KMS-11 (cell line): ENCODE results near the gene STAC2.

Experiments
- H2AFZ ChIP-seq: fragments of 200-600 bp; sonication (generic); 2 replicates; pipeline ENCODE4 v1.6.1; 2016; ENCODE audit warnings: antibody characterized with exemption, mixed run types, low read depth
- H3K27ac ChIP-seq: fragments of 200-600 bp; sonication (generic); 2 replicates; pipeline ENCODE4 v1.6.1; 2016; ENCODE audit warnings: mild to moderate bottlenecking, mixed run types
- H3K27me3 ChIP-seq: fragments of 200-600 bp; sonication (generic); 2 replicates; pipeline ENCODE4 v1.6.1; 2017; ENCODE audit warnings: mild to moderate bottlenecking, low read depth, mixed run types, moderate library complexity; ENCODE audit not compliant: insufficient read depth
- H3K36me3 ChIP-seq: fragments of 200-600 bp; sonication (generic); 2 replicates; pipeline ENCODE4 v1.6.1; 2017; ENCODE audit warnings: mild to moderate bottlenecking, mixed run types; ENCODE audit not compliant: insufficient read depth
- H3K4me1 ChIP-seq: fragments of 200-600 bp; sonication (generic); 2 replicates; pipeline ENCODE4 v1.6.1; 2016; ENCODE audit warnings: mild to moderate bottlenecking, low read depth, mixed run types; ENCODE audit not compliant: poor library complexity, severe bottlenecking
- H3K4me2 ChIP-seq: fragments of 200-600 bp; sonication (generic); 2 replicates; pipeline ENCODE4 v1.7.0; 2016; ENCODE audit warnings: mild to moderate bottlenecking, mixed run types
- H3K4me3 ChIP-seq: fragments of 200-600 bp; sonication (generic); IDR thresholded peaks from 2 replicates; pipeline ENCODE4 v1.6.1; 2017; ENCODE audit warnings: low read depth, low read length, mixed read lengths; ENCODE audit not compliant: insufficient read depth
- H3K79me2 ChIP-seq: fragments of 200-600 bp; sonication (generic); 2 replicates; pipeline ENCODE4 v1.6.1; 2016; ENCODE audit warnings: low read depth, mixed run types; ENCODE audit not compliant: insufficient read depth
- H3K9ac ChIP-seq: fragments of 200-600 bp; sonication (generic); 2 replicates; pipeline ENCODE4 v1.6.1; 2016; ENCODE audit warnings: mild to moderate bottlenecking, mixed run types
- H4K20me1 ChIP-seq: fragments of 200-600 bp; sonication (generic); 2 replicates; pipeline ENCODE4 v1.6.1; 2016; ENCODE audit warnings: mild to moderate bottlenecking, mixed run types; ENCODE audit not compliant: insufficient read depth
- CTCF ChIP-seq: fragments of 200-600 bp; sonication (generic); conservative IDR thresholded peaks from 2 replicates; pipeline ENCODE4 v1.6.1; 2017; ENCODE audit warnings: low read depth, mild to moderate bottlenecking, antibody characterized with exemption, low read length, moderate library complexity, mixed read lengths

Gene STAC2

GRCh38 chr17:39224778-39225307 is 902 bp downstream of the STAC2 start:
- Histone ChIP-seq H3K4me3 (no peak overlapping the region), H2AFZ (no peak overlapping the region), H4K20me1 (no peaks in the 10 kb centered on the region), H3K27ac (no peak overlapping the region), H3K79me2 (no peaks in the 10 kb centered on the region), H3K36me3 (no peaks in the 10 kb centered on the region), H3K9ac (no peak overlapping the region), H3K4me2 (no peak overlapping the region), H3K27me3 (peaks cover 51% of the 10 kb centered on the region), H3K4me1 (no peaks in the 10 kb centered on the region)
- TF ChIP-seq CTCF = no peak

GRCh38 chr17:39223907-39224777 is 1.6 kb downstream of the STAC2 start:
- H3K36me3 ChIP-seq = no peaks in the 10 kb centered on the region
- H3K4me1 ChIP-seq = no peaks in the 10 kb centered on the region
- no peaks in the 10 kb centered on the region for H3K79me2 ChIP-seq
- H3K27ac ChIP-seq = no peak overlapping the region
- peaks cover 53% of the 10 kb centered on the region for H3K27me3 ChIP-seq
- no peak for TF ChIP-seq CTCF
- no peaks in the 10 kb centered on the region for H4K20me1 ChIP-seq
- no peak overlapping the region for H3K4me3 ChIP-seq
- no peak overlapping the region for H3K4me2 ChIP-seq
- H3K9ac ChIP-seq = no peak overlapping the region
- no peak overlapping the region for H2AFZ ChIP-seq

DNA sequence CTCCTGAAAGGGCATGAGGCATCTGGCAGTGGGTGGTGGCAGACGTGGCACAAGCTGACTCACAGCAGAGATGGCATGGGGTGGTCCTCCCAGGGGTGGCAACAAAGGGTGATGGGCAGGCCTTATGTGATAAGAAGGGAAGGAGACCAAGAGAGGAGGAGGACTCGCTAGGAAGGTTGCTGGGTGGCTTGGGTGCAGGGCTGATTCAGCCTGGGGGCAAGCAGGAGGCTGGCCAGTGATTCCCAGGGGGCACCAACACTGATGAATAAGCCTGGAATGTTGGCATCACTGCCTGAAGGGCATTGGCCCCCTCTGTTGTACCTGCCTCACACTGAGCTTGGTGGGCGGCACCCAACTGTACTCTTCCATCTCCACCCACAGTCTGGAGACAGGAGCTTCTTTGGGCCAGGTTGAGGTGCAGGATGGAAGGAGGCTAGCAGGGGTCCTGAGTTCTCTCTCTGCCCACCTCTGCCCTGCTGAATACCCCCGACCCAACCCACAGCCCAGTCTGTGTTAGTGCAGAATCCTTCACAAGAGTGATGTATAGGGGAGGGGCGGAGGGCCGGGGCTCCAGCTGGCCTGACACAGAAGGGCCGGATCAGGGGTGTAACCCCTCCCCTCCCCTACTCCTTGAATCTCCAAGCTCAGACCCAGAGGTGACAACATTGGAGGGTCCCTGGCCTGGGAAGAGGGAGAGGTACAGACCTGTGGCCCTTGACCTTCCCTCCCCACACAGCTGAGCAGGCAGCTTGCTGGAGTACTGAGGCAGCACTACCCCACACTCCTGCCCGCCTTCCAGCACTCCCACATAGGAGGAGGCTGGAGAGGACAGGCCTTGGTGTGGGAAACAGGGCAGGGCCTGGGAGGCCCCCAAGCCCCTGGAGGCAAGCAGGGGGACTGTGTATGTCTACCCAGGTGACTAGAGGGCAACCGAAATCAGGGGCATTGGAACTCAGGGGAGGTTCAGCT is 2.6 kb downstream of the STAC2 start:
- Histone ChIP-seq H3K36me3 (no peaks in the 10 kb centered on the region), H3K27ac (no peak overlapping the region), H4K20me1 (no peaks in the 10 kb centered on the region), H3K4me3 (no peak overlapping the region), H3K79me2 (no peaks in the 10 kb centered on the region), H3K27me3 (peaks cover 56% of the 10 kb centered on the region), H3K4me1 (no peaks in the 10 kb centered on the region), H3K9ac (no peak overlapping the region), H3K4me2 (no peak overlapping the region), H2AFZ (no peak overlapping the region)
- TF ChIP-seq CTCF = no peak

DNA sequence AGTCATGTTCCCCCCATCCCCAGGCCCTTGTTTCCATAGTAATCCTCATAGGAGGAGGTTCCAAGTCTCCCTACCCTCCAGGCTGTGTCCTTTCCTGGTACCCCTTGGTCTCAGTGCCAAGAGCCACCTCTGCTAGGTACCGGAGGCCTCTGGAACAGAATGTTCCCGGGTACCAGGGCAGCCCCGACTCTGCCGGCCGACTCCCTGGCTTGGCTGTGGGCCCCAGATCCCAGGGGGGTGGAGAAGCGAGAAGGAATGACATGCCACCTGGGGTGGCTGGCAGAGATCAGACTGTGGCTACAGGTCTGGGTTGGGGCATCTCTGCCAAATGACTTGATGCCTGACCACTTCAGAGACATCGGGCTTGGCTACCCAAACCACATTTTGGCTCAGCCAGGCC is 3.6 kb downstream of the STAC2 start:
- no peaks in the 10 kb centered on the region for H3K36me3 ChIP-seq
- no peak overlapping the region for H3K4me3 ChIP-seq
- no peak overlapping the region for H3K27ac ChIP-seq
- H2AFZ ChIP-seq = no peak overlapping the region
- H3K9ac ChIP-seq = no peak overlapping the region
- no peaks in the 10 kb centered on the region for H3K4me1 ChIP-seq
- no peak for TF ChIP-seq CTCF
- H4K20me1 ChIP-seq = no peaks in the 10 kb centered on the region
- no peak overlapping the region for H3K4me2 ChIP-seq
- no peaks in the 10 kb centered on the region for H3K79me2 ChIP-seq
- peaks cover 60% of the 10 kb centered on the region for H3K27me3 ChIP-seq
